ENCODE data around the gene NUDT2.

The NUDT2 gene

GRCh38 chr9:34332076-34332964, 3.0 kb downstream of the NUDT2 start:
- peak overlapping the region; percentile 13; the same call in 1 of the 2 replicates for H3K4me2 ChIP-seq (ENCODE audit: low read length)
- H3K4me3 ChIP-seq (ENCODE audit: low read length), result no peak overlapping the region
- no peaks in the 10 kb centered on the region for H3K9me2 ChIP-seq (replicated peaks; ENCODE audit: control insufficient read depth, low read length)
- H3K36me3 ChIP-seq (ENCODE audit: control insufficient read depth, low read length), result peaks cover 3% of the 10 kb centered on the region
- peaks cover 11% of the 10 kb centered on the region for H3F3A ChIP-seq (ENCODE audit: control insufficient read depth, insufficient read depth)
- H3K27me3 ChIP-seq (ENCODE audit: control insufficient read depth, low read length), result no peaks in the 10 kb centered on the region
- H3K4me1 ChIP-seq (ENCODE audit: control insufficient read depth, low read length), result peaks cover 32% of the 10 kb centered on the region
- no peak overlapping the region for H3K27ac ChIP-seq (ENCODE audit: low read depth, low read length)
- no peaks in the 10 kb centered on the region for H4K20me1 ChIP-seq (ENCODE audit: control insufficient read depth, insufficient read depth, low read depth, low read length)
- H3K9me3 ChIP-seq (ENCODE audit: control insufficient read depth, insufficient read depth, low read length), result no peaks in the 10 kb centered on the region
- TF ChIP-seq CTCF (IDR thresholded peaks at IDR 0.05; ENCODE audit: low read depth, low read length, poor library complexity, severe bottlenecking) (peak; percentile 67), EZH2phosphoT487 (IDR thresholded peaks at IDR 0.05; ENCODE audit: borderline replicate concordance, low read length) (no peak)
- H3K79me2 ChIP-seq (ENCODE audit: control insufficient read depth, low read length), result peaks cover 32% of the 10 kb centered on the region

- Histone ChIP-seq H3K4me1 (ENCODE audit: control insufficient read depth, low read length) (peaks cover 26% of the 10 kb centered on the region), H4K20me1 (ENCODE audit: control insufficient read depth, insufficient read depth, low read depth, low read length) (no peaks in the 10 kb centered on the region), H3K79me2 (ENCODE audit: control insufficient read depth, low read length) (peaks cover 17% of the 10 kb centered on the region), H3K9me2 (replicated peaks; ENCODE audit: control insufficient read depth, low read length) (no peaks in the 10 kb centered on the region), H3F3A (ENCODE audit: control insufficient read depth, insufficient read depth) (peaks cover 11% of the 10 kb centered on the region), H3K4me2 (ENCODE audit: low read length) (no peak overlapping the region), H3K27ac (ENCODE audit: low read depth, low read length) (no peak overlapping the region), H3K36me3 (ENCODE audit: control insufficient read depth, low read length) (peaks cover 7% of the 10 kb centered on the region), H3K27me3 (ENCODE audit: control insufficient read depth, low read length) (no peaks in the 10 kb centered on the region), H3K4me3 (ENCODE audit: low read length) (no peak overlapping the region), H3K9me3 (ENCODE audit: control insufficient read depth, insufficient read depth, low read length) (no peaks in the 10 kb centered on the region)
- no peak for TF ChIP-seq CTCF (IDR thresholded peaks at IDR 0.05; ENCODE audit: low read depth, low read length, poor library complexity, severe bottlenecking)
- TF ChIP-seq EZH2phosphoT487 (IDR thresholded peaks at IDR 0.05; ENCODE audit: borderline replicate concordance, low read length), result no peak
These were observed 4.5 kb downstream of the NUDT2 start for GRCh38 chr9:34333836-34334235.

- Histone ChIP-seq H3F3A (ENCODE audit: control insufficient read depth, insufficient read depth) (peaks cover 11% of the 10 kb centered on the region), H3K9me3 (ENCODE audit: control insufficient read depth, insufficient read depth, low read length) (no peaks in the 10 kb centered on the region), H3K4me2 (ENCODE audit: low read length) (no peak overlapping the region), H3K79me2 (ENCODE audit: control insufficient read depth, low read length) (peaks cover 17% of the 10 kb centered on the region), H3K36me3 (ENCODE audit: control insufficient read depth, low read length) (peaks cover 11% of the 10 kb centered on the region), H3K4me3 (ENCODE audit: low read length) (no peak overlapping the region), H3K9me2 (replicated peaks; ENCODE audit: control insufficient read depth, low read length) (no peaks in the 10 kb centered on the region), H3K4me1 (ENCODE audit: control insufficient read depth, low read length) (peaks cover 26% of the 10 kb centered on the region), H4K20me1 (ENCODE audit: control insufficient read depth, insufficient read depth, low read depth, low read length) (no peaks in the 10 kb centered on the region), H3K27me3 (ENCODE audit: control insufficient read depth, low read length) (no peaks in the 10 kb centered on the region), H3K27ac (ENCODE audit: low read depth, low read length) (no peak overlapping the region)
- no peak for TF ChIP-seq EZH2phosphoT487 (IDR thresholded peaks at IDR 0.05; ENCODE audit: borderline replicate concordance, low read length)
- no peak for TF ChIP-seq CTCF (IDR thresholded peaks at IDR 0.05; ENCODE audit: low read depth, low read length, poor library complexity, severe bottlenecking)
These were observed 5.0 kb downstream of the NUDT2 start for GRCh38 chr9:34334337-34334824.

All from DOHH2 (cell line).